CD4-positive, CD25-positive, alpha-beta regulatory T cell (primary cell): ENCODE measurements around the gene IGFBP5. TPM values are rescaled to one million over a fixed set of nuclear protein-coding genes. Genes with fewer than 3 reads are reported as not detected.

ENCODE experiments used
- ATAC-seq, 2 donors: fragments of 150-1000 bp; cut with Tn5 transposase; one replicate each; pipeline ENCODE4 v1.10.0; 2021; ENCODE audit warnings: low read depth in 2 of 2, moderate number of reproducible peaks in 2 of 2, moderate library complexity in 1 of 2
- DNase-seq, 3 donors: peaks; one replicate each; pipeline versions ENCODE4 v3.0.0 to v3.0.0-alpha.2; 2012 to 2022; ENCODE audit warnings: mixed read lengths in 1 of 3
- H3K27ac ChIP-seq: one replicate; pipeline ENCODE4 v1.7.0; 2013; ENCODE audit warnings: mild to moderate bottlenecking, low read length; ENCODE audit not compliant: insufficient read depth, poor library complexity, severe bottlenecking
- H3K27me3 ChIP-seq: one replicate; pipeline ENCODE4 v1.7.0; 2013; ENCODE audit warnings: low read length; ENCODE audit not compliant: control insufficient read depth, insufficient read depth
- H3K36me3 ChIP-seq: one replicate; pipeline ENCODE4 v1.7.0; 2013; ENCODE audit warnings: mild to moderate bottlenecking, low read length, moderate library complexity; ENCODE audit not compliant: control insufficient read depth, insufficient read depth
- H3K4me1 ChIP-seq: 2 replicates; pipeline ENCODE4 v1.7.0; 2013; ENCODE audit warnings: mild to moderate bottlenecking, low read length; ENCODE audit not compliant: insufficient read depth, control insufficient read depth, poor library complexity, severe bottlenecking
- H3K4me3 ChIP-seq: one replicate; pipeline ENCODE4 v1.7.0; 2013; ENCODE audit warnings: low read depth, mild to moderate bottlenecking, low read length, moderate library complexity
- H3K9me3 ChIP-seq, 2 experiments: 1 replicate in 1 of 2; 2 replicates in 1 of 2; pipeline ENCODE4 v1.7.0; 2013; ENCODE audit warnings: low read length in 2 of 2, mild to moderate bottlenecking in 1 of 2, moderate library complexity in 1 of 2; ENCODE audit not compliant: control insufficient read depth in 2 of 2
- H3K27ac Mint-ChIP-seq, 3 donors: one replicate each; pipeline ENCODE4 v1.8.0; 2020 to 2022; ENCODE audit warnings: mild to moderate bottlenecking in 3 of 3, mixed read lengths in 3 of 3, moderate library complexity in 2 of 3
- H3K27me3 Mint-ChIP-seq: one replicate; pipeline ENCODE4 v1.8.0; 2022; ENCODE audit warnings: mild to moderate bottlenecking, mixed read lengths
- H3K36me3 Mint-ChIP-seq: one replicate; pipeline ENCODE4 v1.8.0; 2020; ENCODE audit warnings: mixed read lengths
- H3K4me1 Mint-ChIP-seq, 4 donors: one replicate each; pipeline ENCODE4 v1.8.0; 2020 to 2022; ENCODE audit warnings: mixed read lengths in 4 of 4, mild to moderate bottlenecking in 1 of 4
- H3K4me3 Mint-ChIP-seq, 4 donors: one replicate each; pipeline ENCODE4 v1.8.0; 2020 to 2022; ENCODE audit warnings: mild to moderate bottlenecking in 4 of 4, mixed read lengths in 4 of 4, moderate library complexity in 3 of 4
- H3K9me3 Mint-ChIP-seq, 7 donors: one replicate each; pipeline ENCODE4 v1.8.0; 2020 to 2022; ENCODE audit warnings: mixed read lengths in 7 of 7, mild to moderate bottlenecking in 3 of 7, moderate library complexity in 2 of 7
- polyA plus RNA-seq, 4 donors: library from polyadenylated mRNA; unstranded; fragments of 300-500 nt; fragmentation: Illumina TruSeq; gene quantifications; one replicate each; pipeline ENCODE4 v1.2.3, GENCODE V29; 2021
- total RNA-seq: library from RNA; stranded (reverse); gene quantifications from one replicate; pipeline ENCODE4 v1.2.3, GENCODE V29; 2022

Gene IGFBP5
- total and polyA plus RNA-seq, 5 donors from 2014 or later: 0.05 TPM; not detected in 4

DNA sequence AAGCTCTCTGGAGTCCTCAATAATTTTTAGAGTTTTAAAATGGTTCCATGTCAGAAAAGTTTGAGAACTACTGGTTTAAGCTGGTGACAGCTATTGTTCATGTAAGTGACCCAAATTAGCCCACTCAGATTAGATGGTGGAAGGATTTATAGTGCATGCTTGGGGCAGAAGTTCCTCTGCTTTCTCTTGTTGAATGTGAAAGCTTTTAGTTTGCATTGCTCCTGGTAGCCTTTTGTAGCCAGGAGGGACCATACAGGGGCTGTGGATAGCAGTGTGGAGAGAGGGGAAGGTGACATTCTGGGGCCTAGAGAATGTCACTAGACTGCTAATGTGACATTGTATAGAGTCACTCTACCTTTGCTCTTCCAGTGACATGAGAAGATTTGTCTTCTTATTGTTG, 40.3 kb upstream of the IGFBP5 start:
- Histone ChIP-seq H3K4me1 (no peaks in the 10 kb centered on the region), H3K27ac (no peak overlapping the region), H3K9me3 (no peaks in the 10 kb centered on the region), H3K36me3 (no peaks in the 10 kb centered on the region), H3K27me3 (no peaks in the 10 kb centered on the region), H3K4me3 (no peak overlapping the region)
- H3K9me3 Mint-ChIP-seq: peaks cover 0 to 2% (median 0%) of the 10 kb centered on the region in 7 donors
- ATAC-seq (no peak), DNase-seq (no peak)
- no peaks in the 10 kb centered on the region for H3K36me3 Mint-ChIP-seq
- H3K27me3 Mint-ChIP-seq: peaks cover 10% of the 10 kb centered on the region
- no peak overlapping the region for H3K27ac Mint-ChIP-seq
- no peaks in the 10 kb centered on the region for H3K4me1 Mint-ChIP-seq
- no peak overlapping the region for H3K4me3 Mint-ChIP-seq

DNA sequence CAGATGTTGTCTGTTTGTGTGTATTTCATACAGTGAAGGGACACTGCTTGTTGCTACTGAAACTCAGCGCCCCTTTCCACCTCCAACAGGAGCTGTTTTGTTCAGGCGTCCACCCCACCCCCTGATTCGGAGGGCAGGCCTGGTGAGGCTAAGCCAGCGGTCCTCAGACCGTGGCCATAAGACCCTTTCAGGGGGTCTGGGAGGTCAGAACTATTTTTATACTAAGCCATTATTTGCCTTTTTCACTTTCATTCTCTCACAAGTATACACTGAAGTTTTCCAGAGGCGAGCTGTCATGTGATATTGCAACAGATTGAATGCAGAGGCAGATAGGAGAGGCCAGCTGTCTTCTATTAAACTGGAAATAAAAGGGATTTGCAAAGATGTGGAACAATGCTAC, 39.7 kb upstream of the IGFBP5 start:
- Histone ChIP-seq H3K36me3 (no peaks in the 10 kb centered on the region), H3K9me3 (no peaks in the 10 kb centered on the region), H3K4me1 (no peaks in the 10 kb centered on the region), H3K27ac (no peak overlapping the region), H3K4me3 (no peak overlapping the region), H3K27me3 (no peaks in the 10 kb centered on the region)
- ATAC-seq (no peak), DNase-seq (no peak)
- Mint-ChIP-seq H3K9me3 (peaks cover 0 to 2% (median 0%) of the 10 kb centered on the region in 7 donors), H3K27me3 (peaks cover 10% of the 10 kb centered on the region), H3K4me3 (no peak overlapping the region), H3K4me1 (no peaks in the 10 kb centered on the region), H3K27ac (no peak overlapping the region), H3K36me3 (no peaks in the 10 kb centered on the region)

DNA sequence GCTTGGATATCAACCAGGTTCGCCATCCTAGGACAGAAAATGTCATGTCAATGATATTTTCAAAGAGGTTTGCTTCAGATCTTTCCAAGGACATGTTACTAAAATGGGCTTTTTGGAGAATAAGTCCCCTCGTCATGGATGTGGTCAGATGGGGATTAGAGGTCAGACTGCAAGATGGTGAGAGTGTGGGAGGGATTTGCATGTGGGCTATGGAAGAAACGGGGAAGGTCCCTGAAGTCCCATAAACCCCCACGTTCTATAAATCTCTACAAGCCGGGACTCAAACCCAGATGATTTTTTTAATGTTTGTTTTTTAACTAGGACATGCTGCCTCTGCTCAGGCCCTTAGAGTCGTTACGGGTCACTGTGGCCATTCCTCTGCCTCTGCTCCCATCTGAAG, 37.7 kb upstream of the IGFBP5 start:
- Mint-ChIP-seq H3K9me3 (peaks cover 0 to 5% (median 0%) of the 10 kb centered on the region in 7 donors), H3K4me1 (no peaks in the 10 kb centered on the region), H3K4me3 (no peak overlapping the region), H3K27ac (no peak overlapping the region), H3K27me3 (peaks cover 10% of the 10 kb centered on the region), H3K36me3 (no peaks in the 10 kb centered on the region)
- no peaks in the 10 kb centered on the region for H3K36me3 ChIP-seq
- H3K4me1 ChIP-seq: no peaks in the 10 kb centered on the region
- no peak overlapping the region for H3K4me3 ChIP-seq
- no peaks in the 10 kb centered on the region for H3K9me3 ChIP-seq
- no peaks in the 10 kb centered on the region for H3K27me3 ChIP-seq
- H3K27ac ChIP-seq: no peak overlapping the region
- DNase-seq: no peak
- ATAC-seq: no peak

DNA sequence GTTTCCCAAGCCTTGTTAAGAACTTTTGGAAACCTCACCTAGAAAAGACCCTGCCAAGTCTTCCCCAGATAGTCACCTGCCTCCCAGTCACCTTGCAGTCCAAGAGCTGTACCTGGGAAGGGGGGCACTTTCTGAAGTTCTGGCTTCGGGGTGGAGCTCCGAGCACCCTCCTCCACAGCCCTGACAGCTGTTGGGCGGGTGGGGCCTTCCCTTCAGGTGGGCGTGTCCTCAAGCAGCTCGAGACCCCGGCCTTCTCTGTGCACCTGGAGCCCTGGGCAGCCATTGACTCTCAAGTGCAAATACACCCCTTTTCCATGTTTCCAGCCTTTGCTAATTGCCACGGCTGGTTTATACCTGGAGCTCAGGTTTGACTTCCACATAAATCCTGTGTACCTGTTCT, 37.0 kb upstream of the IGFBP5 start:
- H3K27me3 Mint-ChIP-seq: peaks cover 10% of the 10 kb centered on the region
- no peaks in the 10 kb centered on the region for H3K9me3 ChIP-seq
- H3K27ac Mint-ChIP-seq: no peak overlapping the region
- no peak overlapping the region for H3K4me3 Mint-ChIP-seq
- DNase-seq (no peak), ATAC-seq (no peak)
- H3K36me3 ChIP-seq: no peaks in the 10 kb centered on the region
- peaks cover 0 to 5% (median 0%) of the 10 kb centered on the region in 7 donors for H3K9me3 Mint-ChIP-seq
- no peaks in the 10 kb centered on the region for H3K36me3 Mint-ChIP-seq
- no peaks in the 10 kb centered on the region for H3K4me1 Mint-ChIP-seq
- no peaks in the 10 kb centered on the region for H3K27me3 ChIP-seq
- no peak overlapping the region for H3K4me3 ChIP-seq
- H3K4me1 ChIP-seq: no peaks in the 10 kb centered on the region
- H3K27ac ChIP-seq: no peak overlapping the region

DNA sequence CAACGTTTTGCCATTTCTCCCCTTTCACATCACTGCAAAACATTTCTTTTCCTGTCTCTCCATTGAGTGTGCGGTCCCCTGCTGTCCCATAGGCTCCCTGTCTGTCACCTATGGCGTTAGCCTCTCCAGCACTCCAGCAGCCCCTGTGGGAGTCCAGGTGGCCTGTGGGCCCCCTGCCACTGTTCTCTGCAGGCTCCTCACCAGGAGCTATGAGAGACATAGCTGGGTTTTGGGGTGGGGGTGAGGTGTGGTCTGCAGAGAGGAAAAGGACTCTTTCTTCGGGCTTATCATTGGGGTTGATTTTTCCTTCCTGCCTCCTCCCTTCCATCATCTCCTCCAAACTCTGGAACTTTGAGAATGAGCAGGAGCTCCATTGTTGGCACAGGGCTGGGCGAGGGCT, 36.1 kb upstream of the IGFBP5 start:
- peaks cover 0 to 5% (median 0%) of the 10 kb centered on the region in 7 donors for H3K9me3 Mint-ChIP-seq
- Histone ChIP-seq H3K36me3 (no peaks in the 10 kb centered on the region), H3K4me1 (no peaks in the 10 kb centered on the region), H3K9me3 (no peaks in the 10 kb centered on the region), H3K27ac (no peak overlapping the region), H3K27me3 (no peaks in the 10 kb centered on the region), H3K4me3 (no peak overlapping the region)
- H3K36me3 Mint-ChIP-seq: no peaks in the 10 kb centered on the region
- no peak overlapping the region for H3K4me3 Mint-ChIP-seq
- no peak overlapping the region for H3K27ac Mint-ChIP-seq
- peaks cover 6% of the 10 kb centered on the region for H3K27me3 Mint-ChIP-seq
- DNase-seq (no peak), ATAC-seq (no peak)
- H3K4me1 Mint-ChIP-seq: no peaks in the 10 kb centered on the region

DNA sequence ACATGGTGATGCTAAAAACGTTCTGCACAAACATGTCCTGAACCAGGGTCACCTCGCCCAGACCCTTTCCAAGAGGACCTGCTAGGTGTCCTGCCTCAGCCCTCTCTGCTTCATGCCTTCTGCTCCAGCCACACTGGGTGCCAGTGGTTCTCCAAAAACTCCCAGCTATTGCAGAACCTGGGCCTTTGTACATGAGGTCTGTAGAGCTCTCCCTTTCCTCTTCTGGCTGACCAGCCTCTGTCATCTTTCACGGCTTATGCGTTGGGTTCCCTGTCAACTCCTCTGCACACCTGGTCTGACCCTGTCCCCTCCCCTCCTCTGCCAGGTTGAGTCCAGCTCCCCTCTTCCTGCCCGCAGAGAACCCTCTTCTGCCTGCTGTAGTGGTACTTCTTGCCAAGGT, 35.5 kb upstream of the IGFBP5 start:
- H3K36me3 Mint-ChIP-seq: no peaks in the 10 kb centered on the region
- no peak overlapping the region for H3K4me3 ChIP-seq
- ATAC-seq: no peak
- H3K27me3 ChIP-seq: no peaks in the 10 kb centered on the region
- peaks cover 0 to 5% (median 0%) of the 10 kb centered on the region in 7 donors for H3K9me3 Mint-ChIP-seq
- DNase-seq: no peak
- H3K27ac Mint-ChIP-seq: no peak overlapping the region
- H3K4me1 ChIP-seq: no peaks in the 10 kb centered on the region
- peaks cover 2% of the 10 kb centered on the region for H3K27me3 Mint-ChIP-seq
- no peaks in the 10 kb centered on the region for H3K36me3 ChIP-seq
- no peak overlapping the region for H3K27ac ChIP-seq
- no peaks in the 10 kb centered on the region for H3K9me3 ChIP-seq
- no peak overlapping the region for H3K4me3 Mint-ChIP-seq
- H3K4me1 Mint-ChIP-seq: no peaks in the 10 kb centered on the region

DNA sequence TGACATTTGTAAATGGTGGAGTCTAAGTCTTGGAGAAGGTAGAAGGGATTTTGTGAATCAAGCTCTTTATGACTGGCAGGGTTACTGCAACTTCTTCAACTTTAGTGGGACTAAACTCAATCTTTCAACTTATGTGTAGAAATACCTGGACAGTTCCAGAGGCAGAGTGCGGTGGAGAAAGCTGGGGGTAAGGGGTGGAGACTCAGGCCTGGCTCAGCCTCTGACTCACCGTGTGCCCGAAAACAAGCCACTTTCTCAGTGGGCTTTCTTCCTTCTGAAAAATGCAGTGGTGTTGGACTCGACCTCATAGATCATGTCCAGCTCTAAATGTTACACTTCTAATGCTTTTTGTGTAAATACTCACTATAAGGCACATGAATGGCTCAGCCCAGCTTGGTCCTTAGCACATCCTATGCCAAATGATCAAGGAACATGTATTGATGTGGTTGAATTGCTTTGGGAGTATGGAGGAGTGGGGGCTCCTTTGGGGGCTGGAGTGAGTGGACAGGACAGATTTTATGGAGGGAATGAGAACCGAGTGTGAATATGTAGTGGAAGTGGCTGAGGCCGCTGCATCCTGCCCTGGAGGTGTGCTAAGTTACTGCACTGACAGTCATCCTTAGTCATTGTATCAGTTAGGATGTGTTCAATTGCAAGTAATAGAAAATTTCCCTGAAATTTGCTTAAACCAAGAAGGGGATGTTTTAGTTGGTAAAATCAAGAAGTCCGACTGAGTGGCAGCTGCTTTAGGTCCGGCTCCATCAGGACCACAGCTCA, 32.2 kb upstream of the IGFBP5 start:
- no peak for ATAC-seq
- H3K27me3 ChIP-seq: no peaks in the 10 kb centered on the region
- H3K36me3 ChIP-seq: no peaks in the 10 kb centered on the region
- H3K27me3 Mint-ChIP-seq: no peaks in the 10 kb centered on the region
- H3K4me1 Mint-ChIP-seq: no peaks in the 10 kb centered on the region
- no peak overlapping the region for H3K27ac ChIP-seq
- no peaks in the 10 kb centered on the region for H3K9me3 ChIP-seq
- H3K36me3 Mint-ChIP-seq: no peaks in the 10 kb centered on the region
- H3K4me3 Mint-ChIP-seq: no peak overlapping the region
- no peaks in the 10 kb centered on the region for H3K4me1 ChIP-seq
- DNase-seq: no peak
- no peak overlapping the region for H3K4me3 ChIP-seq
- H3K9me3 Mint-ChIP-seq: peaks cover 0 to 5% (median 0%) of the 10 kb centered on the region in 7 donors
- no peak overlapping the region for H3K27ac Mint-ChIP-seq

DNA sequence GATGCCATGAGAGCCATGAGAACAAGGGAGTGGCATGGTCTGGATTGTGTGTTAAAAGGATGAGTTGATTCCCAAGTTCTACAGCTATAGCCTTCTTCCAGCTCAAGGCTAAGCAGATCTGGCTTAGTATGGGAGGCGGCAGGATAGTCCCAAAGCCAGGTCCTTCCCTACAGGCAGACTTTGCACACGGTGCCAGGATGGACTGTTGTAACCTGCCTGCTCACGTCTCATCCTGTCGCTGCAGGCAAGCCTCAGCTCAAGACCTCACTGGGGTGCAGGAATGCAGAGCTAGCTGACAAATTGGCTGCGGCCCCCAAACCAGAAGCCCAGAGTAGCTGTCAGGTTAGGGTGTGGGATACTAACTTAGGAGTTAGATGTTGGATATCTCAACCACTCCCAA, 28.8 kb upstream of the IGFBP5 start:
- Histone ChIP-seq H3K9me3 (no peaks in the 10 kb centered on the region), H3K27me3 (no peaks in the 10 kb centered on the region), H3K36me3 (no peaks in the 10 kb centered on the region), H3K27ac (no peak overlapping the region), H3K4me3 (no peak overlapping the region), H3K4me1 (no peaks in the 10 kb centered on the region)
- Mint-ChIP-seq H3K4me1 (no peaks in the 10 kb centered on the region), H3K9me3 (peaks cover 0 to 2% (median 0%) of the 10 kb centered on the region in 7 donors), H3K36me3 (no peaks in the 10 kb centered on the region), H3K4me3 (no peak overlapping the region), H3K27ac (no peak overlapping the region), H3K27me3 (no peaks in the 10 kb centered on the region)
- no peak for ATAC-seq
- no peak for DNase-seq
